RWPE2 (cell line): ENCODE data around the gene RFC4.
"Not testable (repeated sequence)": the region's sequence is repeated elsewhere in the genome, so short reads cannot be mapped to it uniquely, and the experiment has no call there.

Experiments used
- ATAC-seq: fragments of 200-7000 bp; cut with Tn5 transposase; 3 replicates; pipeline ENCODE4 v1.9.1; 2021; ENCODE audit warnings: low read depth
- DNase-seq: peaks from one replicate; pipeline ENCODE4 v3.0.0-alpha.2; 2020; ENCODE audit warnings: low spot score
- H3K27ac ChIP-seq: fragments of 450-650 bp; 2 replicates; pipeline ENCODE4 v1.5.1; 2017; ENCODE audit warnings: mild to moderate bottlenecking; ENCODE audit not compliant: poor library complexity, severe bottlenecking
- H3K27me3 ChIP-seq: fragments of 250-450 bp; sonication (Bioruptor Pico); 2 replicates; pipeline ENCODE4 v1.5.1; 2021; ENCODE audit warnings: mild to moderate bottlenecking, moderate library complexity; ENCODE audit not compliant: insufficient read depth, poor library complexity, severe bottlenecking
- H3K36me3 ChIP-seq: fragments of 250-450 bp; sonication (Bioruptor Pico); 2 replicates; pipeline ENCODE4 v1.5.1; 2020; ENCODE audit warnings: low read depth, mild to moderate bottlenecking, moderate library complexity
- H3K4me1 ChIP-seq: fragments of 250-450 bp; sonication (Bioruptor Pico); 2 replicates; pipeline ENCODE4 v1.5.1; 2021; ENCODE audit warnings: mild to moderate bottlenecking, moderate library complexity; ENCODE audit not compliant: insufficient read depth, poor library complexity, severe bottlenecking
- H3K4me3 ChIP-seq: fragments of 250-450 bp; sonication (Bioruptor Pico); 2 replicates; pipeline ENCODE4 v1.5.1; 2021; ENCODE audit warnings: mild to moderate bottlenecking, moderate library complexity; ENCODE audit not compliant: severe bottlenecking
- H3K9me3 ChIP-seq: fragments of 250-450 bp; sonication (Bioruptor Pico); 2 replicates; pipeline ENCODE4 v1.5.1; 2021; ENCODE audit warnings: mild to moderate bottlenecking, moderate library complexity; ENCODE audit not compliant: severe bottlenecking
- TF ChIP-seq, protein P1 (sequence below): fragments of 450-650 bp; IDR thresholded peaks from one replicate; pipeline ENCODE4 v1.5.1; 2017; ENCODE audit warnings: mild to moderate bottlenecking, moderate library complexity; ENCODE audit not compliant: poor library complexity, severe bottlenecking

Gene RFC4

DNA sequence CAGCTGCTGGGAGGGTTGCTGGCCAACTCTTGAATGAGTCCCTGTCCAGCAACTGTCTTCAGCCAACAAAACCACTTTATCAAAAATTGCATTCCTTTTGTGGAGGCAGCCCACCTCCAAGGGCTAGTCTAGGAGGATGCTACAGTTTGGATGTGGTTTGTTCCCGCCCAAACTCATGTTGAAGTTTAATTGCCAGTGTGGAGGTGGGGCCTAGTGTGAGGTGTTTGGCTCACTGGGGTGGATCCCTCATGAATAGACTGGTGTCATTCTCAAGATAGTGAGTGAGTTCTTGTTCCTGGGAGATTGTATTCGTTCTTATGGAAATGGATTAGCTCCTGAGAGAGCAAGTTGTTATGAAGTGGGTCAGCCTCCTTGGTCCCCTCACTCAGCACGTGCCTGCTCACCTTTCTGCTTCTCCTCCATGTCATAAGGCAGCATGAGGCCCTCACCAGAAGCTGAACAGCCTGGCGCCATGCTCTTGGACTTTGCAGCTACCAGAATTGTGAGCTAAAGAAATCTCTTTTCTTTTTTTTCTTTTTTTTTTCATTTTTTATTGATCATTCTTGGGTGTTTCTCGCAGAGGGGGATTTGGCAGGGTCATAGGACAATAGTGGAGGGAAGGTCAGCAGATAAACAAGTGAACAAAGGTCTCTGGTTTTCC lies 4.2 kb upstream of the RFC4 start:
- no peak overlapping the region for H3K4me3 ChIP-seq
- TF ChIP-seq, protein P1, sequence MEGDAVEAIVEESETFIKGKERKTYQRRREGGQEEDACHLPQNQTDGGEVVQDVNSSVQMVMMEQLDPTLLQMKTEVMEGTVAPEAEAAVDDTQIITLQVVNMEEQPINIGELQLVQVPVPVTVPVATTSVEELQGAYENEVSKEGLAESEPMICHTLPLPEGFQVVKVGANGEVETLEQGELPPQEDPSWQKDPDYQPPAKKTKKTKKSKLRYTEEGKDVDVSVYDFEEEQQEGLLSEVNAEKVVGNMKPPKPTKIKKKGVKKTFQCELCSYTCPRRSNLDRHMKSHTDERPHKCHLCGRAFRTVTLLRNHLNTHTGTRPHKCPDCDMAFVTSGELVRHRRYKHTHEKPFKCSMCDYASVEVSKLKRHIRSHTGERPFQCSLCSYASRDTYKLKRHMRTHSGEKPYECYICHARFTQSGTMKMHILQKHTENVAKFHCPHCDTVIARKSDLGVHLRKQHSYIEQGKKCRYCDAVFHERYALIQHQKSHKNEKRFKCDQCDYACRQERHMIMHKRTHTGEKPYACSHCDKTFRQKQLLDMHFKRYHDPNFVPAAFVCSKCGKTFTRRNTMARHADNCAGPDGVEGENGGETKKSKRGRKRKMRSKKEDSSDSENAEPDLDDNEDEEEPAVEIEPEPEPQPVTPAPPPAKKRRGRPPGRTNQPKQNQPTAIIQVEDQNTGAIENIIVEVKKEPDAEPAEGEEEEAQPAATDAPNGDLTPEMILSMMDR, result no peak
- no peak overlapping the region for H3K27ac ChIP-seq
- no peaks in the 10 kb centered on the region for H3K27me3 ChIP-seq
- H3K4me1 ChIP-seq, result peaks cover 6% of the 10 kb centered on the region
- H3K36me3 ChIP-seq, result peaks cover 2% of the 10 kb centered on the region; the same call in 1 of the 2 replicates
- ATAC-seq, result no peak
- no peak for DNase-seq
- H3K9me3 ChIP-seq, result no peaks in the 10 kb centered on the region

DNA sequence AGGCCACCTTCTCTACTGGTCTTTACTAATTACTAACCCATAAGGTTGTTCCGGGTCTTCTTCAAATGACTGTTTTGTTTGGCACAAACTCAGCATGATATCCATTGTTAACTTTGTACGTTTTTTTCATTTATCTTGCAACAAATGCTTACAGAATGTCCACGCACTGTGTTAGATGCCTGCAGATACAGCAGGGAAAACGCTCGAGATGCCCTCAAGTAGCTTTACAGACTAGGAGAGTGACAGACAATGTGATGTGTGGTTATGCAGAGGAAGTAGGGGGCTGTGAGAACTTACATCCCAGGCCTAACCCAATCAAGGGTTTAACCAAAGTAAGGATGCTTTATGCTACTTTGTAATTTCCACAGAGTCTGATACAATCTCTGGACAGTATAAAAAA lies 949 bp upstream of the RFC4 start:
- peak overlapping the region; percentile 65 for H3K27ac ChIP-seq
- H3K27me3 ChIP-seq, result no peaks in the 10 kb centered on the region
- H3K4me3 ChIP-seq, result peak overlapping the region; percentile 51
- peaks cover 8% of the 10 kb centered on the region for H3K4me1 ChIP-seq
- ATAC-seq (no peak), DNase-seq (no peak)
- H3K9me3 ChIP-seq, result no peaks in the 10 kb centered on the region
- TF ChIP-seq, protein P1, result no peak
- H3K36me3 ChIP-seq, result peaks cover 35% of the 10 kb centered on the region

GRCh38 chr3:186803447-186803846 lies 2.8 kb downstream of the RFC4 start:
- H3K4me3 ChIP-seq, DNase-seq, H3K27ac ChIP-seq, H3K4me1 ChIP-seq, ATAC-seq, H3K27me3 ChIP-seq, H3K9me3 ChIP-seq: not testable (repeated sequence)
- peaks cover 68% of the 10 kb centered on the region for H3K36me3 ChIP-seq

DNA sequence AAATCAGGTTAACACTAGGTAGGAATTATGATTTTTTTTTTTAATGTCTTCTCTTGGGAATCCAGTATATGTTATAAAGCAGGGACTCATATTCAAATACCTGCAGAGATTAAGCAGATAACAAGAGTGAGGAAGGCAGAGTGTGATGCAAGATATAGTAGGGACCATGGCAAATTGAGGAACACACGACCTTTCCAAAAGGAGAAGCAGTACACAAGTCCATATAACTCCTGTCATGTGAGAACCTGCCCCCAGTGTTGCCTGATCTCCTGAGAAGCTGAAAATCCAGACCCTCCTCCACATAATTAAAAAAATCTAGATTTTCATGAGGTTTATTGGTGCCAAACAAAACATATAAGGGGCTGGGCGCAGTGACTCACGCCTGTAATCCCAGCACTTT lies 3.6 kb downstream of the RFC4 start:
- Histone ChIP-seq H3K9me3 (no peaks in the 10 kb centered on the region), H3K27ac (no peak overlapping the region), H3K4me1 (peaks cover 8% of the 10 kb centered on the region), H3K27me3 (no peaks in the 10 kb centered on the region), H3K4me3 (no peak overlapping the region), H3K36me3 (peaks cover 76% of the 10 kb centered on the region)
- DNase-seq (no peak), ATAC-seq (no peak)
- TF ChIP-seq, protein P1, result no peak

GRCh38 chr3:186800285-186800684 lies 6.0 kb downstream of the RFC4 start:
- peaks cover 2% of the 10 kb centered on the region for H3K4me1 ChIP-seq
- no peak for ATAC-seq
- no peaks in the 10 kb centered on the region for H3K27me3 ChIP-seq
- no peak overlapping the region for H3K4me3 ChIP-seq
- no peaks in the 10 kb centered on the region for H3K9me3 ChIP-seq
- TF ChIP-seq, protein P1, result no peak
- no peak overlapping the region for H3K27ac ChIP-seq
- peaks cover 95% of the 10 kb centered on the region for H3K36me3 ChIP-seq
- DNase-seq, result no peak
